ENCODE measurements around the gene ZFPM1. TPM values are rescaled to one million over a fixed set of nuclear protein-coding genes. Genes with fewer than 3 reads are reported as not detected.

The ZFPM1 gene
- total and polyA plus RNA-seq, 2 experiments from 2014 or later: 0.53 to 2.2 TPM

GRCh38 chr16:88543230-88543813, 90.2 kb downstream of the ZFPM1 start:
- no peaks in the 10 kb centered on the region for H3K4me1 ChIP-seq (ENCODE audit: insufficient read depth)
- no peak for TF ChIP-seq POLR2AphosphoS5 (IDR thresholded peaks at IDR 0.05; ENCODE audit: low read depth)
- TF ChIP-seq REST (IDR thresholded peaks at IDR 0.05; ENCODE audit: unreplicated experiment): no peak
- no peak for TF ChIP-seq ETS1 (IDR thresholded peaks at IDR 0.05)
- no peak for TF ChIP-seq ZNF114 (CRISPR knock-in tag; IDR thresholded peaks at IDR 0.05)
- TF ChIP-seq ZNF331 (CRISPR knock-in tag; IDR thresholded peaks at IDR 0.05; ENCODE audit: low read depth): no peak
- no peak for TF ChIP-seq NANOG (IDR thresholded peaks at IDR 0.05; ENCODE audit: borderline replicate concordance)
- no peak for TF ChIP-seq CTCF (conservative IDR thresholded peaks at IDR 0.05; ENCODE audit: low read depth in 2 of 2)
- TF ChIP-seq STAT1 (IDR thresholded peaks at IDR 0.05; ENCODE audit: unreplicated experiment): no peak
- TF ChIP-seq EZH2phosphoT487 (IDR thresholded peaks at IDR 0.05; ENCODE audit: unreplicated experiment): no peak
- no peak for TF ChIP-seq CREB1 (CRISPR knock-in tag; IDR thresholded peaks at IDR 0.05; ENCODE audit: low read depth)
- TF ChIP-seq ZNF462 (CRISPR knock-in tag; IDR thresholded peaks at IDR 0.05): no peak
- no peak for TF ChIP-seq EZH2 (IDR thresholded peaks at IDR 0.05; ENCODE audit: low read depth, unreplicated experiment)
- no peak for TF ChIP-seq JUNB (IDR thresholded peaks at IDR 0.05; ENCODE audit: unreplicated experiment)
- Mint-ChIP-seq H3K9me3 (peaks cover 27% of the 10 kb centered on the region), H3K36me3 (ENCODE audit: low read depth) (peaks cover 9% of the 10 kb centered on the region; the same call in 2 of the 3 replicates), H3K4me3 (no peak overlapping the region), H3K27ac (no peak overlapping the region), H3K27me3 (ENCODE audit: insufficient read depth, low read depth, poor library complexity) (peaks cover 7% of the 10 kb centered on the region), H3K4me1 (peaks cover 5% of the 10 kb centered on the region; the same call in 1 of the 3 replicates)
- no peak overlapping the region for H2AFZ ChIP-seq
- H3F3A ChIP-seq (replicated peaks; ENCODE audit: low read depth): no peaks in the 10 kb centered on the region
- no peak overlapping the region for H3K4me2 ChIP-seq
- no peak overlapping the region for H3K4me3 ChIP-seq
- H3K36me3 ChIP-seq (ENCODE audit: insufficient read depth): no peaks in the 10 kb centered on the region
- H3K27ac ChIP-seq (ENCODE audit: low read depth): no peak overlapping the region
- no peaks in the 10 kb centered on the region for H4K20me1 ChIP-seq (replicated peaks; ENCODE audit: insufficient read depth)
- ATAC-seq: no peak
- H3K9me2 ChIP-seq (ENCODE audit: insufficient read depth): no peaks in the 10 kb centered on the region
- H3K79me2 ChIP-seq (replicated peaks; ENCODE audit: insufficient read depth): no peaks in the 10 kb centered on the region
- DNase-seq (ENCODE audit: low spot score): no peak
- H3K27me3 ChIP-seq (ENCODE audit: insufficient read depth): no peaks in the 10 kb centered on the region

Data from GM23338 (cell line).